Endothelial cell of umbilical vein (primary cell): ENCODE data around the gene KCNK10. TPM values are rescaled to one million over a fixed set of nuclear protein-coding genes. Genes with fewer than 3 reads are reported as not detected.

Source experiments
- BruUV-seq: library from RNA; stranded (reverse); fragments of 400-500 nt; replicated peaks from 2 replicates; lab custom pipeline; 2021; lab: Mats Ljungman, UMichigan
- CTCF ChIA-PET: fragments of 300-600, 350-600 bp; sonication (Branson Sonifier 250); formaldehyde crosslinking; loops from one replicate; lab custom pipeline; 2021; ENCODE audit warnings: antibody characterized with exemption, inconsistent platforms; lab: Charles Lee
- POLR2A ChIA-PET: fragments of 300-600, 350-600 bp; sonication (Branson Sonifier 250); formaldehyde crosslinking; loops from one replicate; lab custom pipeline; 2021; ENCODE audit warnings: antibody characterized with exemption, inconsistent platforms; lab: Charles Lee
- DNase-seq: peaks from one replicate; pipeline ENCODE4 v3.0.0-alpha.2; 2011; ENCODE audit warnings: low read depth, low spot score
- FAIRE-seq: peaks from 2 replicates; lab custom pipeline; 2011; peaks lifted over from hg19 to GRCh38; lab: Jason Lieb, UNC
- H2AFZ ChIP-seq: 2 replicates; pipeline ENCODE4 v1.6.0; 2012; ENCODE audit warnings: low read depth, low read length, control low read depth, inconsistent platforms
- H3K27ac ChIP-seq: 2 replicates; pipeline ENCODE4 v1.5.1; 2011; ENCODE audit warnings: low read depth, mild to moderate bottlenecking, control low read depth, low read length, moderate library complexity; ENCODE audit not compliant: insufficient read depth
- H3K27me3 ChIP-seq, 2 experiments: 2 replicates each; pipeline versions ENCODE4 v1.6.0 to v1.6.1; 2011; ENCODE audit warnings: low read length in 2 of 2, mixed read lengths in 1 of 2; ENCODE audit not compliant: control insufficient read depth in 2 of 2, insufficient read depth in 2 of 2
- H3K36me3 ChIP-seq, 2 experiments: 2 replicates in 1 of 2; 3 replicates in 1 of 2; pipeline ENCODE4 v1.5.1; 2011; ENCODE audit warnings: low read length in 2 of 2, mild to moderate bottlenecking in 1 of 2, moderate library complexity in 1 of 2; ENCODE audit not compliant: control insufficient read depth in 2 of 2, insufficient read depth in 2 of 2; ENCODE audit errors: extremely low read depth in 1 of 2
- H3K4me1 ChIP-seq: 3 replicates; pipeline ENCODE4 v1.5.1; 2011; ENCODE audit warnings: mild to moderate bottlenecking, low read length; ENCODE audit not compliant: control insufficient read depth, insufficient read depth; ENCODE audit errors: extremely low read depth
- H3K4me2 ChIP-seq: 2 replicates; pipeline ENCODE4 v1.6.1; 2011; ENCODE audit warnings: low read length, control low read depth, mixed read lengths; ENCODE audit not compliant: insufficient read depth
- H3K4me3 ChIP-seq, 3 experiments: fragments of 200-600 bp in 1 of 3; sonication (generic), shearing (Covaris generic) in 1 of 3; replicated peaks in 1 of 3; 2 replicates each; pipeline ENCODE4 v1.5.1; 2011 to 2016; ENCODE audit warnings: control low read depth in 3 of 3, low read length in 3 of 3, mild to moderate bottlenecking in 2 of 3, inconsistent platforms in 1 of 3, low read depth in 1 of 3, moderate library complexity in 1 of 3; ENCODE audit not compliant: insufficient read depth in 1 of 3
- H3K79me2 ChIP-seq: 2 replicates; pipeline ENCODE4 v1.6.0; 2012; ENCODE audit warnings: low read length, inconsistent platforms; ENCODE audit not compliant: control insufficient read depth, insufficient read depth
- H3K9ac ChIP-seq: replicated peaks from 2 replicates; pipeline ENCODE3; 2011; ENCODE audit warnings: low read length, control low read depth; ENCODE audit not compliant: insufficient read depth; ENCODE audit errors: extremely low read depth
- H3K9me1 ChIP-seq: replicated peaks from 3 replicates; pipeline ENCODE4 v1.6.0; 2011; ENCODE audit warnings: mild to moderate bottlenecking, low read length; ENCODE audit not compliant: control insufficient read depth, insufficient read depth; ENCODE audit errors: extremely low read depth
- H3K9me3 ChIP-seq: replicated peaks from 2 replicates; pipeline ENCODE4 v1.5.1; 2012; ENCODE audit warnings: low read length, inconsistent platforms; ENCODE audit not compliant: control insufficient read depth, insufficient read depth
- H4K20me1 ChIP-seq: replicated peaks from 2 replicates; pipeline ENCODE3; 2011; ENCODE audit warnings: mild to moderate bottlenecking, low read length; ENCODE audit not compliant: control insufficient read depth, insufficient read depth; ENCODE audit errors: extremely low read depth
- CTCF ChIP-seq, 2 donors: IDR thresholded peaks; 1 replicate in 1 of 2; 2 replicates in 1 of 2; pipeline ENCODE4 v1.5.1; 2011; ENCODE audit warnings: low read length in 2 of 2, mild to moderate bottlenecking in 2 of 2, moderate library complexity in 2 of 2, control low read depth in 1 of 2, inconsistent platforms in 1 of 2, low read depth in 1 of 2; ENCODE audit not compliant: insufficient read depth in 1 of 2; ENCODE audit errors: extremely low read depth in 1 of 2
- EZH2 ChIP-seq: IDR thresholded peaks from 2 replicates; pipeline ENCODE4 v1.6.1; 2012; ENCODE audit warnings: borderline replicate concordance, low read depth, mild to moderate bottlenecking, moderate library complexity, low read length, inconsistent platforms; ENCODE audit not compliant: severe bottlenecking
- FOS ChIP-seq: IDR thresholded peaks from 2 replicates; pipeline ENCODE4 v1.6.1; 2011; ENCODE audit warnings: mild to moderate bottlenecking, low read length, moderate library complexity, borderline replicate concordance; ENCODE audit not compliant: insufficient read depth
- GATA2 ChIP-seq: IDR thresholded peaks from 2 replicates; pipeline ENCODE4 v1.7.0; 2011; ENCODE audit warnings: low read depth, mild to moderate bottlenecking, moderate library complexity, mixed read lengths, low read length; ENCODE audit not compliant: insufficient read length, insufficient read depth
- JUN ChIP-seq: IDR thresholded peaks from 2 replicates; pipeline ENCODE4 v1.6.1; 2011; ENCODE audit warnings: borderline replicate concordance, low read depth; ENCODE audit not compliant: insufficient read length, insufficient read depth
- MAX ChIP-seq: IDR thresholded peaks from 2 replicates; pipeline ENCODE4 v1.6.1; 2011; ENCODE audit not compliant: insufficient read depth, insufficient read length
- MYC ChIP-seq: IDR thresholded peaks from one replicate; pipeline ENCODE4 v1.6.1; 2011; ENCODE audit warnings: mild to moderate bottlenecking, low read depth, low read length
- POLR2A ChIP-seq: IDR thresholded peaks from 2 replicates; pipeline ENCODE4 v1.6.1; 2012; ENCODE audit warnings: low read depth, mild to moderate bottlenecking, control low read depth, low read length
- POLR2AphosphoS5 ChIP-seq: IDR thresholded peaks from 2 replicates; pipeline ENCODE4 v1.6.1; 2012; ENCODE audit warnings: low read depth, mild to moderate bottlenecking, control low read depth, low read length, moderate library complexity; ENCODE audit not compliant: insufficient read depth
- dilution Hi-C: fragments of 300-500 bp; cut with MboI; formaldehyde crosslinking; loops from one replicate; pipeline ENCODE4 v1.15.0; 2019; ENCODE audit warnings: low sequenced_read_pairs; ENCODE audit not compliant: extremely low pct_ligation_motif_present
- intact Hi-C: fragments of 100-400 bp; cut with micrococcal nuclease; formaldehyde crosslinking; loops from one replicate; pipeline ENCODE4 v1.10.0; 2022
- polyA plus RNA-seq, 4 experiments: library from polyadenylated mRNA; depleted of rRNA in 3 of 4; stranded (reverse) in 3 of 4; unstranded in 1 of 4; fragments of >200 nt; gene quantifications; 2 replicates each; pipeline versions ENCODE4 v1.2.1 to v1.2.3, GENCODE V29; 2011 to 2012; ENCODE audit warnings: missing spikeins in 1 of 4
- total RNA-seq: library from RNA; stranded (reverse); gene quantifications from 2 replicates; pipeline ENCODE4 v1.2.3, GENCODE V29; 2021

The KCNK10 gene
- total and polyA plus RNA-seq, 2 donors (not counting 3 experiments of a cell fraction or from before 2014, with no cell fraction given), result not detected

- Histone ChIP-seq H3K36me3 (no peaks in the 10 kb centered on the region), H3K4me3 (no peak overlapping the region), H4K20me1 (no peaks in the 10 kb centered on the region), H3K4me1 (no peaks in the 10 kb centered on the region), H3K27ac (no peak overlapping the region), H3K4me2 (no peak overlapping the region), H3K9me3 (no peaks in the 10 kb centered on the region), H3K9me1 (no peaks in the 10 kb centered on the region), H3K9ac (no peak overlapping the region), H2AFZ (no peak overlapping the region), H3K27me3 (no peaks in the 10 kb centered on the region), H3K79me2 (no peaks in the 10 kb centered on the region)
- ChIA-PET CTCF (no interaction called here), POLR2A (no interaction called here)
- FAIRE-seq (no peak), DNase-seq (no peak)
- BruUV-seq, result no TSS peak
- dilution Hi-C loops, result no loop called here
- intact Hi-C loops, result no loop called here
- TF ChIP-seq EZH2, result no peak
- no peak for TF ChIP-seq POLR2A
- no peak for TF ChIP-seq JUN
- TF ChIP-seq POLR2AphosphoS5, result no peak
- TF ChIP-seq FOS, result no peak
- TF ChIP-seq GATA2, result no peak
- TF ChIP-seq CTCF (IDR thresholded peaks at IDR 0.05; ENCODE audit: extremely low read depth in 1 of 2, insufficient read depth in 1 of 2, low read depth in 1 of 2, low read length in 2 of 2), result no peak
- TF ChIP-seq MAX, result no peak
- TF ChIP-seq MYC, result no peak
Observed at GRCh38 chr14:88266474-88266873, 56.6 kb downstream of the KCNK10 start.
